GM19035 (cell line): Measurements from ENCODE around the gene IQGAP3.
"Not testable (repeated sequence)": the region's sequence is repeated elsewhere in the genome, so short reads cannot be mapped to it uniquely, and the experiment has no call there.

Experiments used
- ATAC-seq: cut with Tn5 transposase; IDR thresholded peaks from one replicate; pipeline ENCODE4 v1.9.1; 2021; ENCODE audit not compliant: unreplicated experiment

The IQGAP3 gene

GRCh38 chr1:156595016-156595415 is 22.7 kb upstream of the IQGAP3 start:
- ATAC-seq: no peak

GRCh38 chr1:156594190-156594589 is 21.8 kb upstream of the IQGAP3 start:
- no peak for ATAC-seq

- no peak for ATAC-seq
Observed at GRCh38 chr1:156593661-156593989, 21.3 kb upstream of the IQGAP3 start.

GRCh38 chr1:156592910-156593660 is 20.7 kb upstream of the IQGAP3 start:
- ATAC-seq: no peak

- no peak for ATAC-seq
Observed at GRCh38 chr1:156592158-156592909, 20.0 kb upstream of the IQGAP3 start.

- ATAC-seq: peak; percentile 83
Observed at GRCh38 chr1:156591432-156592157, 19.2 kb upstream of the IQGAP3 start, which contains the start of gene NAXE. Gene NAXE, plus strand, starts transcription at chr1:156591776. Its CDS starts 29 bp downstream, at chr1:156591805.

GRCh38 chr1:156591181-156591431 is 18.7 kb upstream of the IQGAP3 start:
- ATAC-seq: no peak

GRCh38 chr1:156590326-156591180 is 18.2 kb upstream of the IQGAP3 start:
- no peak for ATAC-seq

GRCh38 chr1:156589546-156589945 is 17.2 kb upstream of the IQGAP3 start:
- no peak for ATAC-seq

- ATAC-seq: not testable (repeated sequence)
Observed at GRCh38 chr1:156587927-156588326, 15.6 kb upstream of the IQGAP3 start.

GRCh38 chr1:156586892-156587477 is 14.6 kb upstream of the IQGAP3 start:
- ATAC-seq: no peak

- no peak for ATAC-seq
Observed at GRCh38 chr1:156586323-156586722, 14.0 kb upstream of the IQGAP3 start.

GRCh38 chr1:156584813-156585212 is 12.4 kb upstream of the IQGAP3 start:
- ATAC-seq: no peak

GRCh38 chr1:156583821-156584622 is 11.7 kb upstream of the IQGAP3 start:
- no peak for ATAC-seq

- no peak for ATAC-seq
Observed at GRCh38 chr1:156582388-156583017, 10.1 kb upstream of the IQGAP3 start.

- no peak for ATAC-seq
Observed at GRCh38 chr1:156581661-156582387, 9.5 kb upstream of the IQGAP3 start.

- ATAC-seq: no peak
Observed at GRCh38 chr1:156579472-156579871, 7.1 kb upstream of the IQGAP3 start, which contains the start of gene TTC24. Gene TTC24, plus strand, starts transcription at chr1:156579723. Its CDS starts 1,642 bp downstream, at chr1:156581365.

GRCh38 chr1:156578055-156578454 is 5.7 kb upstream of the IQGAP3 start:
- no peak for ATAC-seq

- ATAC-seq: no peak
Observed at GRCh38 chr1:156577550-156577949, 5.2 kb upstream of the IQGAP3 start.
